IPS DF 6.9 (cell line): ENCODE measurements around the gene CD164L2.

ENCODE experiments used
- DNase-seq: peaks from one replicate; pipeline ENCODE4 v3.0.0-alpha.2; 2013; ENCODE audit warnings: low read depth, low spot score
- H3K27ac ChIP-seq: one replicate; pipeline ENCODE4 v1.5.1; 2013; ENCODE audit warnings: low read length, control low read depth
- H3K27me3 ChIP-seq: 2 replicates; pipeline ENCODE4 v1.6.1; 2013; ENCODE audit warnings: mild to moderate bottlenecking, low read length; ENCODE audit not compliant: control insufficient read depth, insufficient read depth
- H3K36me3 ChIP-seq: 2 replicates; pipeline ENCODE4 v1.6.1; 2013; ENCODE audit warnings: low read length; ENCODE audit not compliant: control insufficient read depth, insufficient read depth
- H3K4me1 ChIP-seq: 2 replicates; pipeline ENCODE4 v1.6.1; 2013; ENCODE audit warnings: low read length; ENCODE audit not compliant: control insufficient read depth, insufficient read depth
- H3K4me3 ChIP-seq: 2 replicates; pipeline ENCODE4 v1.5.1; 2013; ENCODE audit warnings: mild to moderate bottlenecking, low read length
- H3K9me3 ChIP-seq: 2 replicates; pipeline ENCODE4 v1.6.1; 2013; ENCODE audit warnings: low read length, inconsistent platforms; ENCODE audit not compliant: control insufficient read depth, insufficient read depth
- WGBS: extraction: QIAGEN DNeasy Blood & Tissue Kit; methylation state at CpG from one replicate; pipeline ENCODE4 v1.1.7; 2013; ENCODE audit warnings: mixed read lengths, missing lambda C conversion rate; ENCODE audit not compliant: insufficient read length, insufficient coverage; 5-methylcytosine and 5-hydroxymethylcytosine counted together

Gene CD164L2

DNA sequence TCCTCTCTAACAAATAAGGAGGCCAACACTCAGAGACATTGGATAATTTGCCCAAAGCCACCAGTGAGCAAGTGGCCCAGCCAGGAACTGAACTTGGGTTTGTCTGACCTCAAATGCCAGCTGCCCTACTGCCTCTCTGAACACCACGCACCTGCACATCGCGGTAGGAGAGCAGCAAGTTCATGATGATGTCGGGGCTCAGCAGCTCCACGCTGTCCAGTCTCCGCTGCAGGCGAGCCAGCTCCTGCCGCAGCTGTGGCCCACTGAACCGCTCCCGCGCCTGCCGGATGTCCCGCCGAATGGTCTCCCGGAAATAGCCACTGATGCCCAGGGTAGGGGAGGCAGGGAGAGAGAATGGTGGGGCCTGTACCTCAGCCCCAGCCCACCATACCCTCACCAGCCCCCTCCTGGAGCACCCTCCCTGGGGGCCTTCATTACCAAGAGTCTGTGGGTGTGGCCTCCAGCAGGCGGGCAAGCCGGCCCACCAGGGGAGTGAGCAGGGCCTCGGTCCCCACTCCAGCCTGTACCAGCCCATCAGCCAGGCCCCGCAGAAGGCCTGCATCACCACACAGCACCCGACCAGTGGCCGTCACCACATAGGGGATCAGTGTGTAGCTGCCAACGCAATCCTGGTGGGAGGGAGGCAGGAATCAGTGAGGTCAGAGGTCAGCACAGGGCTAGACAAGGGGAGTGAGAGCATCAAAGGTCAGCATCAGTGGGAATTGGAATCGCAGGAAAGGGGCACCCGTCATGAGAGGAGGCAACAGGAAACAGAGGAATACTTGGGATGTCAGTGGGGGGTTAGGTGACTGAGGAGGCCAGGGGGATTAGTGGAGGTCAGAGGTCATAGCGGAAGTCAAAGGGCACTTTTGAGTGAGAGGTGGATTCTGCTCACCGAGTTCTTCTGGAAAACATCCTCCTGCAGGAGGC, 19.1 kb downstream of the CD164L2 start:
- WGBS: no CpG with 5 or more reads among the region's 26 CpGs
- Histone ChIP-seq H3K27ac (no peak overlapping the region), H3K27me3 (peaks cover 14% of the 10 kb centered on the region; the same call in 1 of the 2 replicates), H3K4me3 (no peak overlapping the region), H3K36me3 (no peaks in the 10 kb centered on the region), H3K4me1 (peaks cover 9% of the 10 kb centered on the region; the same call in 1 of the 2 replicates), H3K9me3 (no peaks in the 10 kb centered on the region)
- no peak for DNase-seq

- no peak overlapping the region for H3K27ac ChIP-seq
- H3K4me3 ChIP-seq: no peak overlapping the region
- H3K36me3 ChIP-seq: no peaks in the 10 kb centered on the region
- H3K4me1 ChIP-seq: peaks cover 9% of the 10 kb centered on the region
- WGBS: no CpG with 5 or more reads among the region's 8 CpGs
- no peak for DNase-seq
- no peaks in the 10 kb centered on the region for H3K9me3 ChIP-seq
- H3K27me3 ChIP-seq: peaks cover 16% of the 10 kb centered on the region; the same call in 1 of the 2 replicates
Observed at GRCh38 chr1:27361553-27361952, 21.6 kb downstream of the CD164L2 start.

DNA sequence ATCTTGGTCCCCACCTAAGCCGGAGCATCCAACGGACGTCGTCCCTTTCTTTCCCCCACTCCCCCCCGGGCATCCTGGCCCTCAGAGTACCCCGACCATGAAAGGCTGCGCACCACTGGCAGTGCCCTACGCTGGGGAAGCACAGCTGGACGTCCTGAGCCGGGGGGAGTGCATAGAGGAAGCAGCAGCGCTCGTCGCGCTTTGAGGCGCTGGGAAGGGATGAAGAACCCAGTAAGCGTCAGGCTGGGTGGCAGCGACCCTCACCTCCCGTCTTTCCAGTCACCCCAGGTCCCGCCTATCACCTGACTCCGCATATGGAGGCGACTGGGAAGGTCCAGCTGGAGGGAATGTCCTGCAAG, 22.1 kb downstream of the CD164L2 start:
- no peak overlapping the region for H3K27ac ChIP-seq
- H3K27me3 ChIP-seq: peaks cover 16% of the 10 kb centered on the region; the same call in 1 of the 2 replicates
- no peak for DNase-seq
- no peaks in the 10 kb centered on the region for H3K9me3 ChIP-seq
- H3K4me3 ChIP-seq: peak overlapping the region; percentile 70; the same call in 1 of the 2 replicates
- no peaks in the 10 kb centered on the region for H3K36me3 ChIP-seq
- WGBS: no CpG with 5 or more reads among the region's 21 CpGs
- H3K4me1 ChIP-seq: peaks cover 9% of the 10 kb centered on the region

GRCh38 chr1:27360159-27361043, 22.7 kb downstream of the CD164L2 start:
- no peak overlapping the region for H3K27ac ChIP-seq

GRCh38 chr1:27359822-27360158, 23.3 kb downstream of the CD164L2 start:
- H3K4me3 ChIP-seq: peak overlapping the region; percentile 70; the same call in 1 of the 2 replicates

More at GRCh38 chr1:27360159-27361043, 22.7 kb downstream of the CD164L2 start:
- peaks cover 16% of the 10 kb centered on the region; the same call in 1 of the 2 replicates for H3K27me3 ChIP-seq
- DNase-seq: no peak
- H3K4me1 ChIP-seq: peaks cover 9% of the 10 kb centered on the region
- H3K9me3 ChIP-seq: no peaks in the 10 kb centered on the region
- H3K4me3 ChIP-seq: peak overlapping the region; percentile 70
- no peaks in the 10 kb centered on the region for H3K36me3 ChIP-seq
- no CpG with 5 or more reads among the region's 71 CpGs for WGBS

GRCh38 chr1:27358928-27359313, 24.2 kb downstream of the CD164L2 start:
- Histone ChIP-seq H3K4me1 (peaks cover 4% of the 10 kb centered on the region), H3K36me3 (no peaks in the 10 kb centered on the region), H3K4me3 (no peak overlapping the region), H3K27me3 (peaks cover 16% of the 10 kb centered on the region; the same call in 1 of the 2 replicates), H3K27ac (no peak overlapping the region), H3K9me3 (no peaks in the 10 kb centered on the region)
- DNase-seq: no peak
- WGBS: no CpG with 5 or more reads among the region's 5 CpGs

More at GRCh38 chr1:27359822-27360158, 23.3 kb downstream of the CD164L2 start:
- no peak for DNase-seq
- Histone ChIP-seq H3K4me1 (peaks cover 9% of the 10 kb centered on the region), H3K36me3 (no peaks in the 10 kb centered on the region), H3K27ac (no peak overlapping the region), H3K9me3 (no peaks in the 10 kb centered on the region), H3K27me3 (peaks cover 16% of the 10 kb centered on the region; the same call in 1 of the 2 replicates)
- WGBS: no CpG with 5 or more reads among the region's 9 CpGs

- Histone ChIP-seq H3K27me3 (peaks cover 16% of the 10 kb centered on the region; the same call in 1 of the 2 replicates), H3K9me3 (no peaks in the 10 kb centered on the region), H3K4me1 (peaks cover 4% of the 10 kb centered on the region), H3K27ac (no peak overlapping the region), H3K36me3 (no peaks in the 10 kb centered on the region), H3K4me3 (no peak overlapping the region)
- WGBS: no CpG with 5 or more reads among the region's 21 CpGs
- no peak for DNase-seq
Observed at GRCh38 chr1:27358038-27358927, 24.9 kb downstream of the CD164L2 start.

DNA sequence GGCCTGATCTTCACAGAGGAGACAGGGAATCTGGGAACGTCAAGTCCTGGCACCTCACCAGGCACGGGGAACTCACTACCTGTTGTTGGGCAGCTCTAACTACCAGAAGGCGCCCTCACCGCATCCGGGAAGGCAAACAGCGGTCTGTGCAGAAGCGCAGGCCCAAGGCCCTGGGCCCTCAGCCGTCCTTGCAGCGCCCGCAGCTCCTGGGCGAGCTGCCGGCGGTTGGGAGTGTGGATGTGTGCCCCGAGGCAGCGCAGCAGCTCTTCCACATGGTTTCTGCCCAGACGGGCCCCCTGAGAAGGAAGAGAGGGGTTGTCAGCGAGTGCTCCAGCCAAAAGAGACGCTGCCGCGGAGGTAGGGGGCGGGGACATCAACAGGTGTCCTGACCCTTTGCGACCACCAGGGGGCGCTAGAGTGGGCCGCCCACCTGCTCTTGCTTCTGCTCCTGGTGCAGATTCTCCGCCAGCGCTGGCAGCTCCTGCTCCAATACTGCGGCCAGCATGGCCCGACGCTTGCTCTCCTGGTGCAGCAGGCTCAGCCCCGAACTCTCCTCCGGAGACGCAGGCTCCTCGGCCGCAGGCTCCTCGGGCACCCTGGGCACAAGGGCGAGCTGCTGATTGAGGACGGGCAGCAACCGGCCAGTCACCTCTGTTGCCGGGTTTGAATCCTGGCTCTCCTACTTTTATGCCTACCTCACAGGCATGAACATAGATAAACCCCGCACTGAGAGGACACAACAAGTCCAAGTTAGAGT, 25.7 kb downstream of the CD164L2 start:
- Histone ChIP-seq H3K36me3 (no peaks in the 10 kb centered on the region), H3K4me3 (no peak overlapping the region), H3K9me3 (no peaks in the 10 kb centered on the region), H3K4me1 (peaks cover 4% of the 10 kb centered on the region), H3K27me3 (peaks cover 16% of the 10 kb centered on the region; the same call in 1 of the 2 replicates), H3K27ac (no peak overlapping the region)
- DNase-seq: no peak
- no CpG with 5 or more reads among the region's 40 CpGs for WGBS

- DNase-seq: no peak
- no CpG with 5 or more reads among the region's 37 CpGs for WGBS
Observed at GRCh38 chr1:27356619-27357280, 26.4 kb downstream of the CD164L2 start.

More at GRCh38 chr1:27356619-27357280, 26.4 kb downstream of the CD164L2 start:
- Histone ChIP-seq H3K27me3 (peaks cover 16% of the 10 kb centered on the region; the same call in 1 of the 2 replicates), H3K4me3 (no peak overlapping the region), H3K4me1 (peaks cover 4% of the 10 kb centered on the region), H3K36me3 (no peaks in the 10 kb centered on the region), H3K27ac (no peak overlapping the region), H3K9me3 (no peaks in the 10 kb centered on the region)
